GM21367 (cell line): ENCODE data around the gene FBRSL1.

Experiments
- ATAC-seq: cut with Tn5 transposase; IDR thresholded peaks from one replicate; pipeline ENCODE4 v1.9.1; 2021; ENCODE audit not compliant: unreplicated experiment

FBRSL1 gene

DNA sequence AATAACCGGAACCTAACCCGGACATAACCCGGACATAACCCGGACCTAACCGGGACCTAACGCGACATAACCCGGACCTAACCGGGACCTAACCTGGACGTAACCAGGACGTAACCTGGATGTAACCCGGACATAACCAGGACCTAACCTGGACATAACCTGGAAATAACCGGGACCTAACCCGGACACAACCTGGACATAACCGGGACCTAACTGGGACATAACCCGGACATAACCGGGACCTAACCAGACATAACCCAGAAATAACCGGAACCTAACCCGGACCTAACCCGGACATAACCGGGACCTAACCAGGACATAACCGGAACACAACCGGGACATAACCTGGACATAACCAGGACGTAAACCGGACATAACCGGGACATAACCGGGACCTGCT lies 6.7 kb upstream of the FBRSL1 start:
- ATAC-seq, result no peak

DNA sequence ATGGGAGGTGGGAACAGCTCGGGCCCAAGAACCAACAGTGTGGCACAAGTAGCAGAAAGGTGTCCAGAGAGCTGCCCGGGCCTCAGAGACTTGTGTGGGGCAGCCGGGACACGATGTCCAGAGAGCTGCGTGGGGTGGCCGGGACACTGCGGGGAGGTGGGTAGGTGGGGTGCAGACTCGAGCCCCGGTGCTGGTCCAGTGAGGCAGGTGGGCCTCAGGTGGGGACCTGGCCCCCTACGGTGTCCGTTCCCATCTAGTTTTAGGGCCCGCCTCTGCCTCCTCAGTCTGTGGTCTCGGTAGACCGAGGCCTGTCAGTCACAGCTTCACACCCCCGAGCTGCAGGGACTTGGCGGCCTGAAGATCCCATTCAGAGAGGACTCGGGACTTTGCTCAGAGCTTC lies 6.3 kb upstream of the FBRSL1 start:
- no peak for ATAC-seq

DNA sequence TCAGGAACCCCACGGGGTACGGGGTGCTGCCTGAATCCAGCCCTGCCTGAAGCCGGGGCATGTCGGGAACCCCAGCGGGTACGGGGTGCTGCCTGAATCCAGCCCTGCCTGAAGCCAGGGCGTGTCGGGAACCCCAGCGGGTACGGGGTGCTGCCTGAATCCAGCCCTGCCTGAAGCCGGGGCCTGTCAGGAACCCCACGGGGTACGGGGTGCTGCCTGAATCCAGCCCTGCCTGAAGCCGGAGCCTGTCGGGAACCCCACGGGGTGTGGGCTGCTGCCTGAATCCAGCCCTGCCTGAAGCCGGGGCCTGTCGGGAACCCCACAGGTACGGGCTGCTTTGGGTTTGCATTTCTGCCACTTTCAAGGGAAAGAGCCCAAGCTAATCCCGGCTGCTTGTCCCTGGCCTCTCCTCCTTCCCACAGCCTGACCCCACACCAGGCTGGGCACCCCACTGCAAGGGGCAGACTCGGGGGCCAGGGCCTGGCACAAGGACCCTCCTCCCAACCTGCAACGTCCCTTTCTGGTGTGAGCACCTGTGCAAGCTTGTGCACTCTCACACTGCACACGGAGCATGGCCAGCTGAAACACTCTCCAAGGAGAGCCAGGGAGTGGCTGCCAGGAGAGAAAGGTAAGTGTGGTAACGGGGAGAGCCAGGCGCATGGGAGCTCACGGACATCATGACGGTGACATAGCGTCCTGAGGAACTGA lies 5.6 kb upstream of the FBRSL1 start:
- ATAC-seq, result no peak

DNA sequence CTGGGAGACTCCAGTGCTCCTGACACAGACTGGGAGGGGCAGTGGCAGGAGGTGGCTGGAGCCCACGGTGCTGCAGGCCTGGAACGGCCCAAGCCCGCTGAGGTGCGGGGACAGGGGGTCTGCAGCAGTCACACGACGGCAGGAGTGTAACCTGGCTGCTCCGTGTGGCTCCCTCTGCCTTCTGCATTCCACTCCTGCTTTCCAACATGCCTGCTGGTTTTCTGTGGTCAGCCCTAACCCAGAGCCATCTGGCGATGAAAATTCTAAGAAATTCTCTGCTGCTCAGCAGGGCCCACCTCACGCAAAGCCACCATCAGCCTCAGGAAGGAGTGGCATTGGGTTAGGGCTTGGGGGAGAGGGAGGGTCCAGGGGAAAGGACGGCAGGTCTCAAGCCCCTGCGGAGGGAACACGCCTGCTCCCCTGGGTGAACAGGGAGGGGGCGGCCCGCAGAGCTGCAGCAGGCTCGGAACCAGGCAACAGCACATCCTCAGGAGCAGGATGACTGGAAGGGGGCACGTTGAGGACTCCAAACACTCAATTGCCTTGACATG lies 5.0 kb upstream of the FBRSL1 start:
- ATAC-seq, result no peak

DNA sequence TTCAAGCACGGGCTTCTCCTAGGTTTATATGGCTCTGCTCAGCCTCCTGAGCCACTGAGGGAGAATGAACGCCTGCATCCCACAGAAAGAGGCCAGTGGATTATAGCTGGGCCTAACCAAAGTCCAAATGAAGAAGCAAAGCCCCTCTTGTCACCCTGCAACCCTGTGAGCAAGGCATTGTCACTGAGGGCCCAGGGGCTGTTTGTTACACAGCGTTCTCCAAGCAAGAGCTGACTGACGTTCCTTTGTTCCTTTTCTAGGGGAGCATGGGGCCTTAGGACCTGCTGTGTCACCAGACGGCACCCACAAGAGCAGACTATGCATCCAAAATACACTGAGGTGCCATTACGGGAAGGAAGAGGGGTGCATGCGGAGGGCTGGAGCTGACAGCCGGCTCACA lies 4.3 kb upstream of the FBRSL1 start:
- no peak for ATAC-seq

DNA sequence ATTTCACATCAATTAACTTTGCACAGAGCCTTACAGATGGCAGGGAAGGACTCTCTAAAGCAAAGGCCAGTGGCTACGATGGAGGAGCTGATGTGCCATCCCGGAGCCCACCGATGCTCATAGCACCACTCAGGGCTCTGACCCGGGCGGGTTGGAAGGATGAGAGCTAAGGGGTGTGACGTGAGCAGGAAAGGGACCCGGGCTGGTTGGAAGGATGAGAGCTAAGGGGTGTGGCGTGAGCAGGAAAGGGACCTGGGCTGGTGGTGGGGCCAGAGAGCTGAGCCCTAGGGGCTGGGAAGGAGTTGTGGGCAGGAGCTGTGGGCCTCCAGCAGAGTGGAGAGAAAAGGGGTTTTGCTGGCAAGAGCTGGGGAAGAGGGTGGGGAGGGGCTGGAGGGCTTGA lies 3.8 kb upstream of the FBRSL1 start:
- no peak for ATAC-seq

DNA sequence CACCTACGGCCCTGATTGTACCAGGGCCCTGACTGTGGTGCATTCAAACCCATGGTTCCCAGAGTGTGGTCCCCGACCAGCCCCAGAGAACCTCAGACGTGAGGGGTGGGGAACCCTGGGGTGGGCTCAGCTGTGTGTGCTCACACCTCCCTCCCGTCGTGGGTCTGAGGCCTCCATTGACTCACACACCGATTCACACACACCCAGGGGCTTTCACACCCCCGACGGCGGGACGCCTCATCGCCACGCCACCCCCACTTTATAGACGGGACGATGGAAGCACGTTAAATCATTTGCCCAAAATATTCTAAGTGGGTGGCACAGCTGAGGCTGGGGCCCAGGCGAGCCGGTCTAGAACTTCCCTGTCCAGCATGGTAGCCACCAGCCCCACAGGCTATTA lies 3.4 kb upstream of the FBRSL1 start:
- ATAC-seq, result no peak

DNA sequence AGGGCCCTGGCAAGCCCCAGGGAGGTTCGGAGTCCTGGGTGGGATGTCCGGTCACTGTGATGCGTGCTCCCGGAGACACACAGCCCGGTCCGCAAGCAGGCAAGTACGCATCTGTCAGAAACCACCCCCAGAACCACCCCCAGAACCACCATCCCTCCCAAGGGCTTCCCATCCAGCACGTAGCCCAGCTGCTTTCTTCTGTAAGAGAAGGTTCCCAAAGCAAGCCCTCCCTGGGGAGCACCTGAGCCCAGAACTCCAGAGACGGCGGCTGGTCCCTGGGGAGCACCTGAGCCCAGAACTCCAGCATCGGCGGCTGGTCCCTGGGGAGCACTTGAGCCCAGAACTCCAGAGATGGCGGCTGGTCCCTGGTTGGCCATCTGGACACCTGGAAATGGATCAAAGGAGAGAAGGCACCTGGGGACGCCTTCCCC lies 2.6 kb upstream of the FBRSL1 start:
- ATAC-seq, result no peak

DNA sequence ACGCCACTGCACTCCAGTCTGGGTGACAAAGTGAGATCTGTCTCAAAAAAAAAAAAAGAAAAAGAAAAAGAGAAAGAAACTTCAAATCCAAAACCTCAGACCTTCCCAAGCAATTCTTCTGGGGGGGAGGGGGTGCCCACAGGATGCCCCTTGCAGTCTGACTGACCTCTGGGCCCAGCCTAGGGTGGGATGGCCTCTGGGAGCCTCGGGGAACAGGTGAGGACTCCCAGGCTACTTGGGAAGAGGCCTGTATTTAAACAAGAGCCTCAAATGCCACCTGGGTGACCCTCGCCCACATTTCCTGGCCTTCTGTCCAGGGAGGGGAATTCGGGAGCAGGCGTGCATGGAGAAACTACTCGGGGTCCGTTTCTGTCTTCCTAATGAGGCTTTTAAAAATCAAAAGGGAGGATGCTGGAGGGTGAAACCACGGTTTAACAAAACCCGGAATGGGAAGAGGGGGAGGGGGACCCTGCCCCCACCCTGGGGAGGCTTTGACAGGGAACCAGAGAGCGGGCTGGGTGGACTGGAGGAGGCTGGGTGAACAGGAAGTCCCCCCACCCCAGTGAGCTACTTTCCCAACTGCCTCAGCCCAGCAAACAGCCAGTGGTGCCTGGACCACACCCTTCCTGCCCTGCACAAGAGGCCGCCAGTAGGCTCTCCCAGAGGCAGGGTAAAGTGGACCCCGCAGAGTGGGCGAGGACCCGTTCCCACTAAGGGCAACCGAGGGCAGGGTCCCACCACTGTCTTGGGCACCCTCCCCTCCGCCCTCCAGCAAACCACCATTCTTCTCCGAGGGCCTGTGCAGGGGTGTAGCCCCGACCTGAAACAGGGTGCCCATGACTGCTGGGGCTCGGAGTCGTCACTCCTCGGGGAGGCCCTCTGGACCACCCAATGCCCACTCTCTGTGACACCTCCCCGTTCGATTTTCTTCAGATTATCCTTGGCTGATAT lies 1.5 kb upstream of the FBRSL1 start:
- ATAC-seq, result no peak

DNA sequence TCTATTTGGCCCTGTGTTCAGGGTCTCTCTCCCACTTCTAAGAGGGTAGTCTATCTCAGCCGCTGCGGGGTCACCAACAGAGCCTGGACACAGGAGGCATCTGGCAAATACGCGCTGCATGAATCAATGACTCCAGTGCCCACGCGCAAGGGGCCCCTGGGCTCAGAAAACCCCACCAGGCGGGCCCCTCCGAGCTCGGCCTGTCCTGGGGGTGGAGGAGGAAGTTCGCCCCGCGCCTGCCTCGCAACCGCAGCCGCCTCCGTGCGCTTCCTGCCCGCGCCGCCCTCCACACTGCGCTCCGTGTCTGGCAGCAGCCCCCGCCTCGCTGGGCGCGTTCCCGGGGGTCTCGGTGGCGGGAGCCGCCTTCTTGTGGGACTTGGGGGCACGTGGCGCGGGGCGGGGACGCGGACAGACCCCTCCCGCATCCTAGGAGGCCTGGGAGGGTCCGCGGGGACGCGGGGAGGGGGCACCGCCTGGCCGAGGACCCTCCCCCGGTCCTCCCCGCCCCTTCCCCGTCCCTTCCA lies 811 bp upstream of the FBRSL1 start:
- no peak for ATAC-seq

DNA sequence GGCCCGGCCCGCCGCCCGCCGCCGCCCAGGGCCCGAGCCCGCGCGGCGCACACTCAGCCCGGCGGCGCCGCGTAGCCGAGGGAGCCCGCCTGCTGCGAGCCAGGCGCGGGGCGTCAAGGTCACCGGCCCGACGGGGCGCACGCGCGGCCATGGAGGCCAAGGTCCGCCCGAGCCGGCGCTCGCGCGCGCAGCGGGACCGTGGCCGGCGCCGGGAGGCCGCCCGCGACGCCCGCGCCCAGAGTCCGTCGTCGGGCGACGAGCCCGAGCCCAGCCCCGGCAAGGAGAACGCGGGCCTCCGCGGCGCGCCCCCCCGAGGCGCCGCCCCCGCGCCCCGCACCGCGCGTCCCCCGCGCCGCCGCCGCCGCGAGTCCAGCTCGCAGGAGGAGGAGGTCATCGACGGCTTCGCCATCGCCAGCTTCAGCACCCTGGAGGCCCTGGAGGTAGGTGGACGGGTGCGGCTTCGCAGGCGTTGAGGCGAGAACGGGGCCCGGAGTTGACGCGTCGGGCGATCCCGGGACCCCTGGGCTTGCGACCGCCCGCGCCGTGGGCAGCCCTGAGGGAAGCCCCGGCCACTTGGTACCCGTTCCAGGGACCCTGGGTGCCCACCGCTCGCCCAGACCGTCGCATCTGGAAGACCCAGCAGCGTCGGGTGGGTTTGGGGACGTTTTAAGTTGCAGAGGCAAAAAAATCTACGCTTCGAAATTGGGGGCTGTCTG lies 629 bp downstream of the FBRSL1 start:
- peak; percentile 4 for ATAC-seq

DNA sequence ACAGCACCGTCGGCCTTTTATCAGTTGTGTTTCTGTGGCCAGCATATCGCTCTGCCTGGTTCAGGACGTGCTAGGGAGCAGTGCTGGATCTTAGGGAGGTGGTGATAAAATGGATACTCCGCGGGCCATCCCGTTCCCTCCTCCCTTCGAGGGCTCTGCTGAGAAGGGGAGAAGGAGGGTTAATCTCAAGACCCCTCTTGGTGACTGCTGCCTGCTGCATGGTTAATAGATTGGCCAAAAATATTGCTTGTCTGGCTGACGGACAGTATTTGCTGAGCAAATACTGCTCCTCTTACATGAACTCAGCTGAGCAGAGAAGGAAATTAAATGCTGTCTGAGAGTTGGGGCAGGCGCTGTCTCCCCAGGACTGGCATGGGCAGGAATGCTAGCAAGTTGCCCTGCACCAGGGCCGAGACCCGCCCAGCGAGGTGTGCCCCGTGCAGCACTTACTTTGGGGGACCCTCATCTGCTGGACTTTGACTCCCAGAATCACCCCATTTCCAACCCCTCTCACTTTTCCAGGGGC lies 1.2 kb downstream of the FBRSL1 start:
- ATAC-seq, result no peak

DNA sequence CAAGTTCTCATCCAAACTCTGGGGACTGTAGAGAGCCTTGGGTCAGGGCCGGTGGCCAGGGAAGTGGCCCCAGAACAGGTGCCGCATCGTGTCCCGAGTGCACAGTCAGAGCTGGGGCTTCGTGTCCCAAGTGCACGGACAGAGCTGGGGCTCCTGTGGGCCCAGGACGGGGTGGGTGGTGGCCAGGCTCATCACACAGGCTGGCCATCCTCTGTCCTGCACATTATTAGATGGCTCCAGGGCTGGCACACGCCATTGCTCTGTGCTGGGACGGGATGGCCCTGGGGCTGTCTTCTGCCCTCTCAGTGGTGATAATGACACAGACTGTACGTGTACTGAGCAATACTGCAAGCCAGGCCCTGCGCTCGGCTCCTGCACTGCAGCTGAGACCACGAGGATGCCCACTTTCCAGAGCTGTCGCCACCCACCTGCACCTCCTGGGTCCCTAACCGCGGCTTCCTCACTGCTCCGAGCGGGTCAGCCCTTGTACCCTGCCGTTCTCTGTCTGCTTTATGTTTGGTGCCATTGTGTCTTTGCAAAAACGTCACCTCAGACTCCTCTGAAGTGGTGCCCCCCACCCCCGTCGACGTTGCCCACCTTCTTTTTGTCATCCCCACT lies 1.9 kb downstream of the FBRSL1 start:
- ATAC-seq, result no peak

DNA sequence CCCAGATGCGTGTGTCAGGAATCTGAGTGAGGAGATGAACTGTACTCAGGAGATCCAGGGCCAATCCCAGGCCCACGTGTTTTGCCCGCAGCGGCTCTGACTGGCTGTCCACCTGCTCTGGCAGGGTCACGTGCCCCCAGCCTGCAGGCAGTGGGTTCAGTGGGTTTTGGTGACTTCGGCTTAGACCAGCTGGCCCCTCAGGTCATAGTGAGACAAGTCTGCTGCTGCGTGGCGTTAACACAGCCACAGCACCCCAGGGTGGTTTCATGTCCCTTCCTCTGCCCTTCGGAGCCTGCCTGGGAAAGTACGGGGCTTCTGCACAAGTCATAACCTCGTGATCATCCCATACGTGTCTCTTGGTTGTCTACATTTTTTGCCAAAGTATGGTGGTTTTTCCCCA lies 2.6 kb downstream of the FBRSL1 start:
- no peak for ATAC-seq

DNA sequence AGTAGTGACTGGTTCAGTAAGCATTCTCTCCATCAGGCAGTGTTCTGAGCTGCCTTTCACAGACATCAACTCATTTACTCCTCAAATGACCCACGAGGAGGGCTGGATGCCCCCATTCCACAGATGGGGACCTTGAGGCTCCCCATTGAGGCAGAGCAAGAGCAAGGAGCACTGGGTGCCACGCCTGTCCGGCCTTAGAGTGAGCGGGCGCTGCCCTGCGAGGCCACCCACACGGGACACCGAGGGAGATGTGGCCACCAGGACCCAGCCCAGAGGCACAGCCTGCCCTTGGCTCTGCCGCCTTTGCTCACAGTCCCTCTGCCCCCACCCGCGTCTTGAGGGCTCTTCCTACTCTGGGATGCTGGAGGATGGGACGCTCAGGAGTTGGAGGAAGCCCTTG lies 3.0 kb downstream of the FBRSL1 start:
- no peak for ATAC-seq

DNA sequence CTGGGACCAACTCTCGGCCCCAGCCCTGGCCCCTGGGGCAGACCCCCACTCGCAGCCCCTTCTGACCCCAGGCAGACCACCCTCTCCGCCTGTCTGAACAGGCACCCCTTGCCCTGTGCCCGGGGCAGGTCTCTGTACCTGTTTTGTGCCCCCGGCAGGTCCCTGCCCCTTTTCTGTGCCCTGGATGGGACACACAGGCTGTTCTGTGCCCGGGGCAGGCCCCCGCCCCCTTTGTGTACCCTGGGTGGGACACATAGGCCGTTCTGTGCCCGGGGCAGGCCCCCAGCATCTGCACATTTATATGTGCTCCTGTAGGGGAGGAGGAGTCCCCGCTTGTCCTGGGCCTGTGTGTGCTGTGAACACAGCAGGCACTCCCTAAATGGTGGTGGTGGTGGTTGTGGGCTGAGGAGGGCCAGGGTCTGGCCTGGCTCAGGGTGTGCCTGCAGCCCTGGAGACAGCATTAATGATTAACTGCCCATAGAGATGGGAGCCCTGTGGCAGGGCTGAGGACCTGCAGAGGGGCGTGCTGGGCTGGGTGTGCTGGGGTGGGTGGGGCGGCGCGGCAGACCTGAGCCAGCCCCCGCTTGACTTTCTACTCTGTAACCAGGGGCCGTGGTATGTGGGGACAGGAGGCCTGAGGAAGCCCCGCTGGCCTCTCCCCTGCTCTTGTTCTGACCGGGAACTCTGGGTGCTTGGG lies 3.7 kb downstream of the FBRSL1 start:
- ATAC-seq, result no peak

DNA sequence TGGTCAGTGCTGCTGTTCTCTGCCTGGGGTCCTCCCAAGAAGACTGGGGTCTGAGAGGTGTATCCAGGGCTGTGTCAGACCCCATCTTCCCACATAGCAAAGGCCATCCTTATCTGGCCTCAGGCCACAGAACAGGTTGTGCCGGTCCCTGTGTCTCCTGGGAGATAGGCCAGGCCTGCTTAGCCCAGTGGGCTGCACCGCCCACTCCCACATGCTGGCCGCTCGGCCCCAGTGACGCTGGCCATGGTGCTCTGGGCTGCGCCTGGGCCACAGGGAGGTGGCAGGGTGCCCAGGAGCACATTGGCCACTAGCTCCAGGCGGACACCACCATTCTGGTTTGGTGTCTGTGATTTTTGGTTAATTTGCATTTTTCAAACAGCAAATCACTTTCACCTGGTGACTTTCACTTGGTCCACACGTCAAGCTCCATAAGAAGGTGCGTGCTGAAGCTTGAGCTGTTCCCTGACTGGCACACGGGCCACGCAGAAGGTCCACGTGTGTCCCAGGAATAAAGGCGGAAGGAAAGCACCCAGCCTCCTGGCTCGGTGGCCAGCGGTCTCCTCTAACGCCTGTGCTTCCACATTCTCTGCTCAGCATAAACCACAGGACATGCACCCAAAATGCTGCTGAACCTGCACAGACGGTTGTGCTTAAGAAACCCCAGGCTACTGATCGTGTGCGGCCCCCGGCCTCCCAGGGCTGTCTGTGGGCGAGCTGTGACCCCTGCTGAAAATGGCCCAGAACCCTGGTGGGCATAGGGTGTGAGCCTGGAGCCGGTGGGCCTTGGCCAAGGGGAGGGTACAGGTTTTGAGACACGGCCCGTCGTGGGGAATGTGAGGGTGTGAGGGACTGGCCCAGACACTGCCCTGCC lies 4.6 kb downstream of the FBRSL1 start:
- ATAC-seq, result no peak

DNA sequence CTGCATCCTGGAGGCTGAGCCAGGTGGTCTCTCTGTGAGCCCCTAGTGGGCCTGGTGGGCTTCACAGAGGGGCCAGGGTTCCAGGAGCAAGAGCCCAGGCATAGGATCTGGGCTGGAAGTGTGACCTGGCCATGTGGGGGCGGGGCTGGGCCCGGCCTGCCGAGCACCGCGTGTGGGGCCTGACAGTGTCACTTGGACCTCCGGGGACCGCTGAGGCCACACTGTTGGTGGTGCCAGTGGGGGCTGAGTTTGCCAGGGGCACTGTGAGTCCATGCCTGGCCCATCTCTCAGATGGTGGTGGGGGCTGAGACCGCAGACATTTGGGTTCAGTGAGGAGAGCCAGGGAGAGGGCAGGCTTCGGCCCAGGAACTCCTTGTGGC lies 5.2 kb downstream of the FBRSL1 start:
- ATAC-seq, result no peak
